HG03442 (cell line): Measurements from ENCODE around the gene USE1.
"Not testable (repeated sequence)": the region's sequence is repeated elsewhere in the genome, so short reads cannot be mapped to it uniquely, and the experiment has no call there.

ENCODE experiments used
- ATAC-seq: cut with Tn5 transposase; IDR thresholded peaks from one replicate; pipeline ENCODE4 v1.9.1; 2021; ENCODE audit warnings: mild to moderate bottlenecking, moderate library complexity; ENCODE audit not compliant: unreplicated experiment

Gene USE1

GRCh38 chr19:17215127-17215971, at the start of gene USE1:
Gene USE1, plus strand, starts transcription at chr19:17215357. Its CDS starts 49 bp downstream, at chr19:17215406.
- ATAC-seq, result peak; percentile 75

GRCh38 chr19:17165715-17166114, 49.4 kb upstream of the USE1 start:
- no peak for ATAC-seq

- ATAC-seq, result no peak
Observed at GRCh38 chr19:17170538-17171297, 44.4 kb upstream of the USE1 start.

GRCh38 chr19:17171874-17172273, 43.3 kb upstream of the USE1 start:
- no peak for ATAC-seq

GRCh38 chr19:17172624-17173345, 42.4 kb upstream of the USE1 start:
- no peak for ATAC-seq

- no peak for ATAC-seq
Observed at GRCh38 chr19:17178291-17178690, 36.9 kb upstream of the USE1 start.

- ATAC-seq, result no peak
Observed at GRCh38 chr19:17180997-17181702, 34.0 kb upstream of the USE1 start.

- no peak for ATAC-seq
Observed at GRCh38 chr19:17183271-17183761, 31.8 kb upstream of the USE1 start.

- no peak for ATAC-seq
Observed at GRCh38 chr19:17183858-17184321, 31.3 kb upstream of the USE1 start.

- ATAC-seq, result no peak
Observed at GRCh38 chr19:17184371-17184841, 30.8 kb upstream of the USE1 start.

- ATAC-seq, result no peak
Observed at GRCh38 chr19:17185590-17185989, 29.6 kb upstream of the USE1 start.

- not testable (repeated sequence) for ATAC-seq
Observed at GRCh38 chr19:17191736-17192135, 23.4 kb upstream of the USE1 start.

- no peak for ATAC-seq
Observed at GRCh38 chr19:17192751-17193150, 22.4 kb upstream of the USE1 start.

- ATAC-seq, result no peak
Observed at GRCh38 chr19:17194608-17195007, 20.5 kb upstream of the USE1 start.

GRCh38 chr19:17195106-17195505, 20.1 kb upstream of the USE1 start:
- no peak for ATAC-seq

- no peak for ATAC-seq
Observed at GRCh38 chr19:17196610-17197009, 18.5 kb upstream of the USE1 start.

- no peak for ATAC-seq
Observed at GRCh38 chr19:17197666-17198065, 17.5 kb upstream of the USE1 start.

GRCh38 chr19:17200408-17201079, 14.6 kb upstream of the USE1 start:
- ATAC-seq, result no peak

GRCh38 chr19:17202249-17202648, 12.9 kb upstream of the USE1 start:
- no peak for ATAC-seq

GRCh38 chr19:17202713-17203112, 12.4 kb upstream of the USE1 start:
- no peak for ATAC-seq
